Measurements from ENCODE around the gene LAMC1.

The LAMC1 gene

GRCh38 chr1:183152180-183152579 is 129.0 kb downstream of the LAMC1 start:
- no peak for DNase-seq

GRCh38 chr1:183155939-183156338 is 132.7 kb downstream of the LAMC1 start:
- no peak for DNase-seq

- DNase-seq = no peak
These were observed 136.7 kb downstream of the LAMC1 start for GRCh38 chr1:183159960-183160359.

- no peak for DNase-seq
These were observed 138.2 kb downstream of the LAMC1 start for GRCh38 chr1:183161391-183161790.

- no peak for DNase-seq
These were observed 140.1 kb downstream of the LAMC1 start for GRCh38 chr1:183163316-183163715.

GRCh38 chr1:183164340-183164739 is 141.1 kb downstream of the LAMC1 start:
- no peak for DNase-seq

GRCh38 chr1:183164963-183165362 is 141.7 kb downstream of the LAMC1 start:
- DNase-seq = no peak

GRCh38 chr1:183165456-183165855 is 142.2 kb downstream of the LAMC1 start:
- DNase-seq = no peak

GRCh38 chr1:183166454-183166853 is 143.2 kb downstream of the LAMC1 start:
- no peak for DNase-seq

GRCh38 chr1:183167676-183168075 is 144.5 kb downstream of the LAMC1 start:
- no peak for DNase-seq

GRCh38 chr1:183168308-183168707 is 145.1 kb downstream of the LAMC1 start:
- no peak for DNase-seq

- no peak for DNase-seq
These were observed 150.6 kb downstream of the LAMC1 start for GRCh38 chr1:183173828-183174227.

- no peak for DNase-seq
These were observed 152.4 kb downstream of the LAMC1 start for GRCh38 chr1:183175631-183176030.

- no peak for DNase-seq
These were observed 155.3 kb downstream of the LAMC1 start for GRCh38 chr1:183178545-183178944.

- no peak for DNase-seq
These were observed 155.8 kb downstream of the LAMC1 start for GRCh38 chr1:183179033-183179432.

- DNase-seq = no peak
These were observed 157.0 kb downstream of the LAMC1 start for GRCh38 chr1:183180218-183180617.

GRCh38 chr1:183180634-183181056 is 157.4 kb downstream of the LAMC1 start:
- no peak for DNase-seq

- DNase-seq = no peak
These were observed 162.8 kb downstream of the LAMC1 start, which contains the start of gene LAMC2 for GRCh38 chr1:183185941-183186490. Gene LAMC2 (plus strand): TSS chr1:183186264. CDS start chr1:183186353, 89 bp downstream.

- DNase-seq = no peak
These were observed 163.6 kb downstream of the LAMC1 start for GRCh38 chr1:183186841-183187240.

GRCh38 chr1:183188240-183188639 is 165.0 kb downstream of the LAMC1 start:
- no peak for DNase-seq

- DNase-seq = no peak
These were observed 168.6 kb downstream of the LAMC1 start for GRCh38 chr1:183191833-183192232.

- no peak for DNase-seq
These were observed 170.8 kb downstream of the LAMC1 start for GRCh38 chr1:183193963-183194525.

- DNase-seq = no peak
These were observed 171.4 kb downstream of the LAMC1 start for GRCh38 chr1:183194527-183195141.

GRCh38 chr1:183195142-183195574 is 171.9 kb downstream of the LAMC1 start:
- no peak for DNase-seq
